NCI-H128 (cell line): Measurements from ENCODE around the gene OR2F1.
"Not testable (repeated sequence)": the region's sequence is repeated elsewhere in the genome, so short reads cannot be mapped to it uniquely, and the experiment has no call there.

Source experiments
- DNase-seq: peaks from one replicate; lab custom pipeline; 2025; ENCODE audit not compliant: unreplicated experiment; lab: John Stamatoyannopoulos, UW

OR2F1 gene

DNA sequence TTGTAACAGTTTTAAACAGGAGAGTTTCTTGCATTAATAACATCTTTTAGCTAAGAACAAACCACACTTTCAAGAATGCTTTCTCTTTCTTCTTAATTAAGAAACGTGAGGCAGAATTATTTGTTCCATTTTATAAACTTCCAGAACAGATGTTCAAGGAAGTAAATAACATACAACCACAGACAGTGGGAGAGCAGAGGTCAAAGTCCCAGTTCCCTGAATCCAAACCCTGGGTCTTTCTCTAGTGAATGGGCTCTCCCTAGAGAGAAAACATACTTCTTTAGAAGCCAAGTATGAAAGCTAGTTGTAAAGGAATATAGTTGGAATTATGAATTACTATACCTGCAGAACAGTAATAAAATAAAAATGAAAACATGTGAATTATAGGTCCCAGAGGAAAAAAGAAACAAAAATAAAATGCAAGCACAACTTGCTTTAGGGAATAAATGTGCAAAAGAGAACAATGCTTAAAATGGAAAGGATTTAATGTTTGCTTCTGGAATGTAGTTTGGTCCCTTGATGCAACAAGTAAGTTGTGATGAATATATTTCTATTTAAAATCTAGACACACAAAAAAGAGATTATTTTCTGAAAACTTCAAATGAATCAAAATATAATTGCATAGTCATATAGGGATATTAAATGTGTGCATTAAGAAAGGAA lies 51.5 kb downstream of the OR2F1 start:
- DNase-seq, result no peak

- DNase-seq, result no peak
Measured at GRCh38 chr7:144006692-144007042, 52.0 kb downstream of the OR2F1 start.

DNA sequence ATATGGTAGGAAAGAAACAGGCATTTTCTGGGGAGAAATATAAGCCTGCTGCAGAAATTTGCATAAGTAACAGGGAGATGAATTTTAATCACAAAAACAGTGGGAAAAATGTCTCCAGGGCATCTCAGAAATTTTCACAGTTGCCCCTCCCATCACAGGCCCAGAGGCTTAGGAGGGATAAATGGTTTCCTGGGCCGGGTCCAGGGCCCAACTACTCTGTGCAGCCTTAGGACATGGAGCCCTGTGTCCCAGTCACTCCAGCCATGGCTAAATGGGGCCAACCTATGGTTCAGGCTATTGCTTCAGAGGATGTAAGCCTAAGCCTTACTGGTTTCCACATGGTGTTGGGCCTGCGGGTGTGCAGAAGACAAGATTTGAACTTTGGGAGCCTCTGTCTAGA lies 54.7 kb downstream of the OR2F1 start:
- no peak for DNase-seq

DNA sequence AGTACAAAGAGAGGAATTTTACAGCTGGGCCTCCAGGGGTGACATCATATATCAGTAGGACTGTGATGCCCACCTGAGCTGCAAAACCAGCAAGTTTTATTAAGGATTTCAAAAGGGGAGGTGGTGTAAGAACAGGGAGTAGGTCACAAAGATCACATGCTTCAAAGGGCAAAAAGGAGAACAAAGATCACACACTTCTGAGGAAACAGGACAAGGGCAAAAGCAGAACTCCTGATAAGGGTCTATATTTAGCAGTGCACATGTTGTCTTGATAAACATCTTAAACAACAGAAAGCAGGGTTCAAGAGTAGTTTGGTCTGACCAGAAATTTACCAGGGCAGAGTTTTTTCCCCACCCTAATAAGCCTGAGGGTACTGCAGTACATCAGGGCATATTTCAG lies 55.4 kb downstream of the OR2F1 start:
- not testable (repeated sequence) for DNase-seq

DNA sequence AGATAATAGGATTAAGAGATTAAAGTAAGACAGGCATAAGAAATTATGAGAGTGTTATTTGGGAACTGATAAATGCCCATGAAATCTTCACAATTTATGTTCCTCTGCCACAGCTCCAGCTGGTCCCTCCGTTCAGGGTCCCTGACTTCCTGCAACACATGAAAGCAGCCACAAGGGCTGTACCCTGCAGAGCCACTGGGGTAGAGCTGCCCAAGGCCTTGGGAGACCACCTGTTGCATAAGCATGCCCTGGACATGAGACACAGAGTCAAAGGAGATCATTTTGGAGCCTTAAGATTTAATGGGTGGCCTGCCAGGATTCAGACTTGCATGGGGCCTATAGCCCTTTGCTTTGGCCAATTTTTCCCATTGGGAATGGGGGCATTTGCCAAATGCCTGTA lies 56.2 kb downstream of the OR2F1 start:
- not testable (repeated sequence) for DNase-seq

DNA sequence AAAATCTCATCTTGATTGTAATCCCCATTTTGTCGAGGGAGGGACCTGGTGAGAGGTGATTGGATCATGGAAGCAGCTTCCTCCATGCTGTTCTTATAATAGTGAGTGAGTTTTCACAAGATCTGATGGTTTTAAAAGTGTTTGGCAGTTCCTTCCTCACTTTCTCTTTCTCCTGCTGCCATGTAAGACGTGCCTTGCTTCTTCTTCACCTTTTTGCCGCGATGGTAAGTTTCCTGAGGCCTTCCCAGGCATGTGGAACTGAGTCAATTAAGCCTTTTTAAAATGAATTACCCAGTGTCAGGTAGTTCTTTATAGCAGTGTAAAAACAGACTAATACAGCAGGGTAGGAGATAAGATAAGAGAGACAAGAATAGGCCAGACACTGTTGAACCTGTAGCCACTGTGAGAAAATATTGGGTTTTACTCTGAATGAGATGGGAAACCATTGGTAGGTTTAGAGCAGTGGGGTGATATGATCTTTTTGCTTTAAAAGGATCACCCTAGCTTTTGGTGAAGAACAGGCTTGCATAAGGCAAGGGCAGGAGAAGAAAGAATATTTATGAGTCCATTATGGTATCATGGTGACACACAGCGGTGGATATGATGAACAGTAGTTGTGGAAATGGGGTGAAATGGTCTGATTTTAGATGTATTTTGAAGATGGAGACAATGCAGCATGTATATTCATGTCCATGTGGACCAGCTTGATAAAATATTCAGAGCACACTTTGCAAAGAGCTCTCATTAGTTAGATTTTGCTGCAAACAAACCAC lies 57.0 kb downstream of the OR2F1 start:
- no peak for DNase-seq
